ENCODE results near the gene PHETA2. TPM values are rescaled to one million over a fixed set of nuclear protein-coding genes. Genes with fewer than 3 reads are reported as not detected.

PHETA2 gene
- total and polyA plus RNA-seq, 2 of the 4 experiments (the other 2 are of a cell fraction), result 6.5 to 10.0 TPM

- POLR2A ChIA-PET (ENCODE audit: unreplicated experiment), result interaction anchor here (0.6 kb wide), 1 partner anchor 38 kb away, joined by 4 read pairs; no protein-coding TSS in a partner anchor
- Histone ChIP-seq H4K91ac (ENCODE audit: insufficient read depth, low read depth, low read length) (no peak overlapping the region), H2BK20ac (ENCODE audit: low read depth, low read length) (no peak overlapping the region), H3K4ac (ENCODE audit: low read depth, low read length) (no peak overlapping the region), H3K23ac (ENCODE audit: low read depth, low read length) (no peak overlapping the region), H2AK5ac (ENCODE audit: low read depth, low read length) (no peak overlapping the region), H3K9ac (ENCODE audit: low read depth, low read length) (no peak overlapping the region), H2AK9ac (replicated peaks; ENCODE audit: low read depth, low read length, poor library complexity) (no peak overlapping the region), H3K9me3 (ENCODE audit: control insufficient read depth, insufficient read depth, low read length) (no peaks in the 10 kb centered on the region), H4K5ac (ENCODE audit: low read depth, low read length) (no peak overlapping the region), H3K27ac (ENCODE audit: insufficient read depth, low read length) (no peak overlapping the region), H2AFZ (replicated peaks; ENCODE audit: low read length, poor library complexity) (no peak overlapping the region), H3K27me3 (ENCODE audit: control insufficient read depth, insufficient read depth, low read length) (no peaks in the 10 kb centered on the region), H3K18ac (ENCODE audit: low read depth, low read length) (no peak overlapping the region), H2BK5ac (ENCODE audit: low read depth, low read length, poor library complexity, severe bottlenecking) (no peak overlapping the region), H3K79me1 (ENCODE audit: low read depth in 1 of 2, low read length in 2 of 2) (peaks cover 36 to 61% of the 10 kb centered on the region in 2 experiments), H4K20me1 (ENCODE audit: insufficient read depth, low read length) (peaks cover 8% of the 10 kb centered on the region; the same call in 1 of the 2 replicates), H3K4me2 (ENCODE audit: low read depth, low read length) (no peak overlapping the region), H4K8ac (ENCODE audit: low read depth in 2 of 2, low read length in 2 of 2) (no peak overlapping the region), H2BK15ac (ENCODE audit: low read depth, low read length) (no peak overlapping the region), H3K56ac (ENCODE audit: extremely low read depth, insufficient read depth, low read length) (no peak overlapping the region), H3K9me1 (ENCODE audit: insufficient read depth, low read length) (0 out of 2 replicates have a peak, but pooled peaks cover 4% of the 10 kb centered on the region), H3K36me3 (ENCODE audit: control insufficient read depth, insufficient read depth, low read length) (peaks cover 19% of the 10 kb centered on the region), H3K4me1 (ENCODE audit: control insufficient read depth, insufficient read depth, low read length) (no peaks in the 10 kb centered on the region), H3K14ac (replicated peaks; ENCODE audit: low read depth, low read length) (no peak overlapping the region), H3K4me3 (ENCODE audit: insufficient read depth, low read depth, low read length) (no peak overlapping the region), H2BK120ac (ENCODE audit: low read depth, low read length) (no peak overlapping the region)
- TF ChIP-seq CTCF (conservative IDR thresholded peaks at IDR 0.05; ENCODE audit: low read depth, low read length), result no peak
- no peak for TF ChIP-seq NFE2L2 (IDR thresholded peaks at IDR 0.05; ENCODE audit: low read depth, low read length)
- TF ChIP-seq CEBPB (IDR thresholded peaks at IDR 0.05; ENCODE audit: low read depth, low read length), result no peak
- no peak for TF ChIP-seq RCOR1 (IDR thresholded peaks at IDR 0.05; ENCODE audit: insufficient replicate concordance, low read length)
- TF ChIP-seq BHLHE40 (IDR thresholded peaks at IDR 0.05; ENCODE audit: low read depth, low read length), result no peak
- no peak for TF ChIP-seq MXI1 (IDR thresholded peaks at IDR 0.05; ENCODE audit: borderline replicate concordance, low read depth, low read length)
- no peak for TF ChIP-seq MAZ (IDR thresholded peaks at IDR 0.05; ENCODE audit: borderline replicate concordance, low read depth, low read length)
- TF ChIP-seq CHD1 (IDR thresholded peaks at IDR 0.05; ENCODE audit: low read depth, low read length), result no peak
- TF ChIP-seq RFX5 (IDR thresholded peaks at IDR 0.05; ENCODE audit: low read depth, low read length), result no peak
- no peak for TF ChIP-seq POLR2A (IDR thresholded peaks at IDR 0.05; ENCODE audit: low read depth, low read length)
- TF ChIP-seq RAD21 (IDR thresholded peaks at IDR 0.05; ENCODE audit: low read length), result no peak
- no peak for TF ChIP-seq USF2 (IDR thresholded peaks at IDR 0.05; ENCODE audit: low read depth, low read length)
- no peak for TF ChIP-seq ELK1 (IDR thresholded peaks at IDR 0.05; ENCODE audit: borderline replicate concordance, low read depth, low read length)
- no peak for TF ChIP-seq SMC3 (IDR thresholded peaks at IDR 0.05; ENCODE audit: low read depth, low read length)
- TF ChIP-seq FOS (IDR thresholded peaks at IDR 0.05; ENCODE audit: low read depth, low read length), result no peak
- no peak for TF ChIP-seq MAFK (IDR thresholded peaks at IDR 0.05; ENCODE audit: low read depth, low read length)
- 80% methylated on average over 1 of the region's 8 CpGs; no CpG with 5 or more reads in 1 of the 2 experiments for WGBS, 2 experiments (ENCODE audit: extremely low coverage in 2 of 2, insufficient read length in 1 of 2)
- ATAC-seq (ENCODE audit: low read depth) (no peak), DNase-seq (no peak)
- in situ Hi-C loops (cut with MboI; ENCODE audit: low sequenced_read_pairs), result no loop called here
- no TSS peak for BruUV-seq (replicated peaks)
- intact Hi-C loops (cut with micrococcal nuclease), result no loop called here
- CTCF ChIA-PET, result no interaction called here
- dilution Hi-C loops (cut with HindIII; ENCODE audit: low sequenced_read_pairs, unreplicated experiment), result no loop called here
Measured at GRCh38 chr22:42084874-42085273, 10.8 kb downstream of the PHETA2 start.

Measured in IMR-90 (cell line).